Right lobe of liver (tissue), 6 donors: ENCODE results near the gene SNX3. TPM values are rescaled to one million over a fixed set of nuclear protein-coding genes. Genes with fewer than 3 reads are reported as not detected.

Experiments
- ATAC-seq, 4 donors: fragments of 200-7000 bp; cut with Tn5 transposase; one replicate each; pipeline ENCODE4 v1.9.1; 2020; ENCODE audit warnings: mild to moderate bottlenecking in 4 of 4, moderate library complexity in 4 of 4
- DNase-seq, 3 donors: peaks; one replicate each; pipeline ENCODE4 v3.0.0-alpha.2; 2020
- H3K27ac ChIP-seq, 3 donors: fragments of 200-600 bp; one replicate each; pipeline ENCODE4 v1.8.0; 2022
- H3K27me3 ChIP-seq, 2 donors: fragments of 200-600 bp; one replicate each; pipeline ENCODE4 v1.8.0; 2022
- H3K36me3 ChIP-seq, 4 donors: fragments of 200-600 bp; sonication (generic) in 1 of 4; one replicate each; pipeline versions ENCODE4 v1.5.1 to v1.8.0; 2017 to 2022; ENCODE audit warnings: control low read depth in 1 of 4
- H3K4me1 ChIP-seq, 4 donors: fragments of 200-600 bp; sonication (generic) in 1 of 4; one replicate each; pipeline versions ENCODE4 v1.5.1 to v1.8.0; 2017 to 2022; ENCODE audit warnings: control low read depth in 1 of 4
- H3K4me3 ChIP-seq, 3 donors: fragments of 200-600 bp; one replicate each; pipeline ENCODE4 v1.8.0; 2022
- H3K9me3 ChIP-seq, 4 donors: fragments of 200-600 bp; sonication (generic) in 1 of 4; one replicate each; pipeline versions ENCODE4 v1.5.1 to v1.8.0; 2017 to 2022; ENCODE audit warnings: control low read depth in 1 of 4
- POLR2A ChIP-seq: fragments of 450-650 bp; IDR thresholded peaks from one replicate; pipeline ENCODE4 v1.6.1; 2017; ENCODE audit warnings: antibody characterized with exemption, mild to moderate bottlenecking
- WGBS: methylation state at CpG from one replicate; pipeline ENCODE4 v1.1.6; 2018; ENCODE audit warnings: low coverage, low lambda C conversion rate; ENCODE audit not compliant: insufficient coverage; ENCODE audit errors: missing lambda C conversion rate; 5-methylcytosine and 5-hydroxymethylcytosine counted together
- intact Hi-C, 2 donors: fragments of 100-400 bp; cut with DNase I; formaldehyde crosslinking; loops; one replicate each; pipeline versions ENCODE4 v1.11.2 to v1.14.1; 2022
- total RNA-seq, 6 experiments: library from RNA; depleted of rRNA in 2 of 6; stranded (reverse); fragments of >200 nt in 2 of 6; fragmentation: NEBNext Ultra II Directional in 3 of 6; extraction: Animal tissue kit (Norgen Biotek cat#: 25700) in 3 of 6; gene quantifications; one replicate each; pipeline versions ENCODE4 v1.1.0 to v1.2.4, GENCODE V29; 2016 to 2023
- TF ChIP-seq, protein P1 (sequence below), 4 donors: fragments of 200-600 bp in 3 of 4; fragments of 450-650 bp in 1 of 4; IDR thresholded peaks; one replicate each; pipeline versions ENCODE4 v1.5.1 to v1.8.0; 2016 to 2022; ENCODE audit warnings: antibody characterized with exemption in 4 of 4, mild to moderate bottlenecking in 2 of 4
- donor health status: DM: no; HTN: yes; CAD: no.
- donor health status: DM: no; HTN: no; CAD: no.
- donor health status: DM: no; HTN: no; CAD: no.
- donor health status: DM: no; HTN: yes; CAD: no.
- donor health status: DM: no; HTN: yes; CAD: no.

SNX3 gene
- total RNA-seq, 6 experiments from 2014 or later = 76.8 to 191 (median 111) TPM

DNA sequence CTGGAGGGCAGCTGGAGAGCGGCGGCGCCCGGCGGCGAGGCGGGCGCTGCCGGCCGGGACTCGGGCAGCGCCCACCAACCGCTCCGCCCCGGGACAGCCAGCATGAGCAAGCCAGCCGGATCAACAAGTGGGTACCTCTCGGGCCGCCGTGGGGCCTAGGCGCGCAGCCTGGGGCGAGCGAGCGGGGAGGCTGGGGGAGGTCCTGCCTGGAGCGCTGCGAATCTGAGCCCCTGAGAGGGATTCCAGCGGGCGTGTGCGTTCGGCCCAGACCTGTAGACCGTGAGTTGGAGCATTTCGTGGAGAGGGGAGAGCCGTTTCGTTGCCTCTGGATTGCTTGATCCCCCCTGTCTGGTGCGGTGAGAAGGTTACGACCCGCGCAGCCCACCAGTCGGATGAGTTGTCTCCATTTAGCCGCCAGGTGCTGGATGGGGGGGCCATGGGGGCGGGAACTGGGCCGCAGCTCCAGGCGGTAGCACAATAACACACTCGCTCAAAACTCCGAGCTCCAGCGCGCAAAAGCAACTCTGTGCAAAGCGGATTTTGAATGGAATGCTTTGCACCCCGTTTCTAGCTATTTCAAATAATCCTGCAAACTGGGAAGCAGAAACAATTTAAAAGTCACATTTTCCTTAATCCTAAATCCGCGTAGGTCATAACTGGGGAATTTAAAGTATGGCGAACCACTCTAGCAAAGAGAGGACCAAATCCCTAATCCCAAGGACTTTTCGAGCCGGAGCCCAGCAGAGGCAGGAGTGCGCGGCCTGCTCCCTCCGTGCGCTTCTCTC is 94.0 kb downstream of the SNX3 start:
- Histone ChIP-seq H3K36me3 (no peaks in the 10 kb centered on the region), H3K4me1 (peaks cover 0 to 21% (median 0%) of the 10 kb centered on the region in 4 donors), H3K27me3 (peaks cover 17 to 50% of the 10 kb centered on the region in 2 donors), H3K27ac (no peak overlapping the region), H3K9me3 (no peaks in the 10 kb centered on the region), H3K4me3 (no peak overlapping the region)
- no peak for ATAC-seq
- intact Hi-C loops = no loop called here
- no peak for DNase-seq
- TF ChIP-seq, protein P1, sequence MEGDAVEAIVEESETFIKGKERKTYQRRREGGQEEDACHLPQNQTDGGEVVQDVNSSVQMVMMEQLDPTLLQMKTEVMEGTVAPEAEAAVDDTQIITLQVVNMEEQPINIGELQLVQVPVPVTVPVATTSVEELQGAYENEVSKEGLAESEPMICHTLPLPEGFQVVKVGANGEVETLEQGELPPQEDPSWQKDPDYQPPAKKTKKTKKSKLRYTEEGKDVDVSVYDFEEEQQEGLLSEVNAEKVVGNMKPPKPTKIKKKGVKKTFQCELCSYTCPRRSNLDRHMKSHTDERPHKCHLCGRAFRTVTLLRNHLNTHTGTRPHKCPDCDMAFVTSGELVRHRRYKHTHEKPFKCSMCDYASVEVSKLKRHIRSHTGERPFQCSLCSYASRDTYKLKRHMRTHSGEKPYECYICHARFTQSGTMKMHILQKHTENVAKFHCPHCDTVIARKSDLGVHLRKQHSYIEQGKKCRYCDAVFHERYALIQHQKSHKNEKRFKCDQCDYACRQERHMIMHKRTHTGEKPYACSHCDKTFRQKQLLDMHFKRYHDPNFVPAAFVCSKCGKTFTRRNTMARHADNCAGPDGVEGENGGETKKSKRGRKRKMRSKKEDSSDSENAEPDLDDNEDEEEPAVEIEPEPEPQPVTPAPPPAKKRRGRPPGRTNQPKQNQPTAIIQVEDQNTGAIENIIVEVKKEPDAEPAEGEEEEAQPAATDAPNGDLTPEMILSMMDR (IDR thresholded peaks at IDR 0.05) = no peak
- no peak for TF ChIP-seq POLR2A
- WGBS = 9% methylated on average over 22 of the region's 58 CpGs

DNA sequence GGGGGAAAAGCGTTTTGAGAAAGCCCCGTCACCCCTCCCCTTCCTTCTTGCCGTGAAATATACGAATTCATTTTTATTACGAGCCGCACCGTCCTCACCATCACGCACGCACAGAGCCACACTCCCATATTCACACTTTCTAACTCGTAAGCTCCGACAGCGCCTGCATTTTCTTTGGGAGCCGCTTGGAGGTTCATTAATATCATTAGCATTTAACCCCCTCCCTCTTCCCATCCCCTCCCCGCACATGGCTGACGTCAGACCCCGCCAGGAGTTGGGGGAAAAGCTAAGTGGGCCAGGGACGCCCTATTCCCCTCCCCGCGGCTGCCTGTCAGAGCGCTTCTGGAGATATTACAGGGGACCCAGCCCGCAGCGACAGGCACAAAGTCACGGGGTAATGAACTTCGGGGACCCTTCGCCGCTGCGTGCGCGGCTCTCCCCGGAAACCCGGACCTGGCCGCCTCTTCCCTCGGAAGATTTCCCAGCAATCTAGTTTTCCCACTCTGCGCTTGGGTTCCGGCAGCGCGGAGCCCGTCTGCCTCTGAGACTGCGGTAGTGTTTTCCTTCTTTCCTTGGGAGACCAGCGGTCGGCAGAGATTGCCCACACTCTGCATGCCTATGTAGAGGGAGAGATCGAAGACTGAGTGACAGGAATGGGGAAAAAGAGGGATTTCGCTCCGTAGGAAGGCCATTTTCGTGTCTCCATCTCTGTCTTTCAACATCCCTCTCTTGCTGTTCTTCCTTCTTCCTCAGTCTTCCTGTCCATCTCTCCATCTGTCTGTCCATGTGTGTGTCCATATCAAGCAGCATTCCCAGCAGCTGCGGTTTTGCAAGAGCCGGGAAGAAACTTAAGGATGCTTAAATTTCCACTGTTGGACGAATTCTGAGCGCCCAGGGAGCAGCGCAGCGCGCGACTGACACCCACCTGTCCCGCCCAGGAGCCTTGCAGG is 94.9 kb downstream of the SNX3 start, which contains the start of gene NR2E1:
Gene NR2E1 (plus strand): TSS at position 309 of the 950 bp plus-strand sequence. CDS start 744 bp downstream, outside the sequence.
- peaks cover 17 to 54% of the 10 kb centered on the region in 2 donors for H3K27me3 ChIP-seq
- intact Hi-C loops = no loop called here
- 6% methylated on average over 32 of the region's 54 CpGs for WGBS
- H3K4me3 ChIP-seq = no peak within 1 kb of the TSS
- no peak for ATAC-seq
- no peak within 1 kb of the TSS for H3K27ac ChIP-seq
- DNase-seq = no peak
- TF ChIP-seq, protein P1 (IDR thresholded peaks at IDR 0.05) = no peak
- no peaks in the 10 kb centered on the region for H3K36me3 ChIP-seq
- H3K4me1 ChIP-seq = peaks cover 0 to 21% (median 0%) of the 10 kb centered on the region in 4 donors
- H3K9me3 ChIP-seq = no peaks in the 10 kb centered on the region

DNA sequence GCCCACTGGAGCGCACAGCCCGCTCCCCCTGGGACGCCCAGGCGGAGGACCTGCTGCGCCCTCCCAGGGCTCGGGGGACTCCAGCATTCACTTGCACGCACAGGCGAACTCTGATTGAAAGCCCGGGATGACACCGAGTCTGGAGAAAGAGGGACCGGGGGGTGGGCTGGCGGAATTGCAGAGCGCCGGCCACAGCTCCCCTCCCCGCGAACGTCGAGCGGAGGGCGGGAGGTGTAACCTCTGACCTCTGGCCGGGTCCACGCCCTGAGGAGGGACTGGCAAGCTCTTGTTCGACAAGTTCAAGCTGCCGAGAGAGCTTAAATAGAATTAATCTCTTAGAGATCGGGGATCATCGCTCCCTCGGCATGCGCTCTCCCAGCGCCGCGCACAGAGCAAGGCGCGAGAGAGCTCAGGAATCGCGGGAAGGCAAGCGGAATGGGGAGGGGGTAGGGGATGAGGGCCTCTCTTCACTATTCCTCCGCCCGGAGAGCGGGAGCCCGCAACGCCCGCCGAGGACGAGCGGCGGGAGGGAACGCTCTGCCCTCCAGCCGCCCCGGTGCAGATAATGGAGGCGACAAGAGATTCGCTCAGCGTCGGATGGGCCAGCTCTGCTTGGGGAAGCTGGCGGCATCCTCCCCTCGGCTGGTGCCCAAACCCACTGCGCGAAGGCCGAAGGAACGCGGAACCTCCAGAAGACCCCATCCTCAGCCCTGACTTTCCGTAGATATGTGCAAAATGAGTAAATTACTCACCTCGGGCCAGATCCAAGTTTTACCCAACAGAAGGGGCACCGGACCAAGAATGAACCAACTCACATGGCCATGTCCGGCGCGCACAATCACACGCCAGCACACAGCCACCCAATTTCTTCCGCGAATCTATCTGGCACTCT is 95.8 kb downstream of the SNX3 start:
- ATAC-seq (no peak), DNase-seq (no peak)
- intact Hi-C loops = no loop called here
- Histone ChIP-seq H3K9me3 (no peaks in the 10 kb centered on the region), H3K27me3 (peaks cover 17 to 54% of the 10 kb centered on the region in 2 donors), H3K4me1 (peaks cover 0 to 21% (median 0%) of the 10 kb centered on the region in 4 donors), H3K4me3 (no peak overlapping the region), H3K36me3 (no peaks in the 10 kb centered on the region), H3K27ac (no peak overlapping the region)
- WGBS = 16% methylated on average over 23 of the region's 69 CpGs
- TF ChIP-seq, protein P1 (IDR thresholded peaks at IDR 0.05) = no peak
- no peak for TF ChIP-seq POLR2A

DNA sequence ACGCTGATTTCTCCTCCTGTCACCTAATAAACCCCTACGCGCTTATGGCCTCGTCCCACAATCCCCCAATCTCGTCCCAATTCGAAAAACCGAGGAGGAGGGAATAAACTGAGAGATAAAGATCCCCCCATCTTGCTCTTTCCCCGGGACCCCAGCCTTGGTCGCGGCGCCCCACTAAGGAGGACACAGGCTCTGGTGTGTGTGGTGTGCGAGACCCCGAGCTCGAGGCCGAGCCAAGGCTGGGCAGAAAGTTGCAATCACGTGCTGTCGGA is 96.4 kb downstream of the SNX3 start:
- no peak for DNase-seq
- 4% methylated on average over 13 of the region's 17 CpGs for WGBS
- Histone ChIP-seq H3K36me3 (no peaks in the 10 kb centered on the region), H3K4me1 (peaks cover 0 to 20% (median 0%) of the 10 kb centered on the region in 4 donors), H3K9me3 (no peaks in the 10 kb centered on the region), H3K4me3 (no peak overlapping the region), H3K27me3 (peaks cover 17 to 54% of the 10 kb centered on the region in 2 donors), H3K27ac (no peak overlapping the region)
- TF ChIP-seq POLR2A = no peak
- TF ChIP-seq, protein P1 (IDR thresholded peaks at IDR 0.05) = no peak
- intact Hi-C loops = no loop called here
- no peak for ATAC-seq
